GM18517 (cell line): ENCODE measurements around the gene ABLIM3.
"Not testable (repeated sequence)": the region's sequence is repeated elsewhere in the genome, so short reads cannot be mapped to it uniquely, and the experiment has no call there.

Experiments
- ATAC-seq: cut with Tn5 transposase; IDR thresholded peaks from one replicate; pipeline ENCODE4 v1.9.1; 2021; ENCODE audit warnings: mild to moderate bottlenecking, moderate library complexity; ENCODE audit not compliant: unreplicated experiment

The ABLIM3 gene

DNA sequence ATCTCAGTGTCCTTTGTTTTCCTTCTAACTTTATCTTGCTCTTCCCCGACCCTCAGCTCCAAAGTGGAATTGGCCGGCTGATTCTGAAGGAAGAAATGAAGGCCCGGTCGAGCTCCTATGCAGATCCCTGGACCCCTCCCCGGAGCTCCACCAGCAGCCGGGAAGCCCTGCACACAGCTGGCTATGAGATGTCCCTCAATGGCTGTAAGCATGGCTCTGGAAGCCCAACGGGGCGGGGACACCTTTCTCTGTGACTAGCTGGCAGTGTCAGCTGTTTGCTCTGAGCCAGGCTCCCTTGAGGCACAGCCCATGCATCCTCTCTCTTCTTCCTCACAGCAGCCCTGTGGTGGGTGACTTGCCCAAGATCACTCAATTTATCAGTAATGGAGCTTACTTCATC lies 106.4 kb downstream of the ABLIM3 start:
- no peak for ATAC-seq

DNA sequence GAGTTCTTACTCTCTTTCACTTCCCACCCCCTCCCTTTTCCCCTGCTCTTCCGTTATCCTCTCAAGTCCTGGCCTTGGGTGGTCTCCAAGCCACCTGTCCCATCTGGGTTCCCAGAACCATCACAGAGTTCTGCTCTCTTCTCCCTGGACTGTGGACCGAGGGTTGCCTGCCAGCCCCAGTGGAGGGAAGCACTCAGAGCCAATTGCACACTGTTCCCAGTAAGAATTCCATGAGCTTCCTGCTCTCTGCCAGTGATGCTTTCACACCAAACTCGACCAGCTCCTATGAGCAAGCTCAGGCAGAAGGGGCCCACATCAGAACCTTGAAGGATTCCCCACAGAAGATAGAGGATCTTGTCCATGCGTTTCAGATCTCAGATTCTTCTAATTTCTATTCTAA lies 110.3 kb downstream of the ABLIM3 start:
- no peak for ATAC-seq

DNA sequence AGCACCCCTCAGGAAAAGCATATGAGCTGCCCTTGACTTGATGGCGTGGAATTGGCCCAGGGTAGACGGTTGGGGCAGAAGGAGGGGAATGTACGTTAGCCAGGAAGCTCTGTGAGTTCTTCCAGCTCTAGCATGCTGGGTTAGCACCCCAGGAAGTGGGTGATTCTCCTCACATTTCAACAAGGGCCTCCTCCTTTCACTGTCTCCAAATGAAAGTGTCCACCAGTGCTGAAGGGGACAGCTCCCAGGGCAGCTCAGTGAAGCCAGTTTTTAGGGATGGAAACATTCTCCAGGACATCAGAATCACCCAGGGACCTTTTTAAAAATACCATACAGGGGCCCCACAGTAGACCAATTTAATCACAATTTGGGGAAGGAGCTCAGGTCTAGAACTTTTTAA lies 113.2 kb downstream of the ABLIM3 start:
- no peak for ATAC-seq

DNA sequence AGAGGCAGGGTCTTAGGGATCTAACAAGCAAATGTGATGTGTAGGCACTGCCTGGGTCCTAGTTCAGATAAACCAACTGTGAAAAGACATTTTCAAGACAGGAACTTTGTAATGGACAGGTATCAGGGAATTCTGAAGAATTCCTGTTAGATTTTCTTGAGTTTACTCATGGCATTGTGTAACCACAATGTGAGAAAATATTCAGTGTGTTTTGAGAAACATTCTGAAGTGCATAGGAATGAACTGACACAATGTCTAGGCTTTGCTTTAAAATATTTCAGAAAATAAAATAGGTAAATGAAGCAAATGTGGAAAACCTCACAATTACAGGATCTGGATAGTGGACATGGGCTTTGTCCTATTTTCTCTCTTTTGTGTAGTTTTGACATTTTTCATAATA lies 115.2 kb downstream of the ABLIM3 start:
- ATAC-seq: no peak

DNA sequence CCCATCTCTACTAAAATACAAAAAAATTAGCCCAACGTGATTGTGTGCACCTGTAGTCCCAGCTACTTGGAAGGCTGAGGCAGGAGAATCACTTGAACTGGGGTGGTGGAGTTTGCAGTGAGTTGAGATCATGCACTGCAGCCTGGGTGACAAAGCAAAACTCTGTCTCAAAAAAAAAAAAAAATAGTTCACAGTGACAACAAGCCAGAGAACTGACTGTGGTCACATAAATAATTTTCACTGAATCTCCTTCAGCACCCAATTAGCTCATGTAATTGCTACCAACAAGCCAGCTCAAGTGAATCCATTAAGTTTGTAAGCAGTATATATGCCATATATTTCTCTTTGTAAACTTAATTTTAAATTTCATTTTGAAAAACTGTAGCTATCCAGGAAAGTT lies 115.8 kb downstream of the ABLIM3 start:
- no peak for ATAC-seq

DNA sequence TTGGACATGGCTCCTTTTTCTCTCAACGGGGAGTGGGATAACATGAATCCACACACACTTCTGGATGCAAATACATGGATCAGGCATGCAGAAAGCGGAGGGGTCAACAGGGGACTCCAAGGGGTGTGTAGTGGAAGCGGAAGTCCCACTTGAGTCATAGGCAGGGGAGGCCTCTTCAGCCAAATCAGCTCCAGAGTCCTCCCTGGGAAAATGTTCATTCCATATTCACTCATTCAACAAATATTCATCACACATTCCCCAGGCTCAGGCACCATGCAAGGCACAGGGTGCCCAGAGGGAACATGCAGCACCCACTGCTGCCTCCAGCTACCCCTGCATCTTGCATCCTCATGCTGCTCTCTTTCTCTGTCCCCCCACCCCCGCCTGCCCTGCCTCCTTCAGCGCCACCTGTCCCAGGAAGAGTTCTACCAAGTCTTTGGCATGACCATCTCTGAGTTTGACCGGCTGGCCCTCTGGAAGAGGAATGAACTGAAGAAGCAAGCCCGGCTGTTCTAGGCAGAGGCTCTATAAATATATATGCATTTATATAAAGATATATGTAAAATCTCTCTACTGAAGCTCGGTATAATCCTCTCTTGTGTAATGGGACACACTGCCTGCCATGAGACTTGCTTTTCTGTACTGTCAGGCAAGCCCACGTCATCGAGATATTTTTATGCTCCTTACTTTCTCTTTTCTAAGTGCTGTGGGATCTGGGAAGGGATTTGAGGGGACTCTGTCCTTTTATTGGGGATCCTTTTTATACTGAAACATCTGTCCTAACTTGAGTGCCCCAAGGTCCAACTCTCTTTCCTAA lies 116.8 kb downstream of the ABLIM3 start:
- no peak for ATAC-seq

DNA sequence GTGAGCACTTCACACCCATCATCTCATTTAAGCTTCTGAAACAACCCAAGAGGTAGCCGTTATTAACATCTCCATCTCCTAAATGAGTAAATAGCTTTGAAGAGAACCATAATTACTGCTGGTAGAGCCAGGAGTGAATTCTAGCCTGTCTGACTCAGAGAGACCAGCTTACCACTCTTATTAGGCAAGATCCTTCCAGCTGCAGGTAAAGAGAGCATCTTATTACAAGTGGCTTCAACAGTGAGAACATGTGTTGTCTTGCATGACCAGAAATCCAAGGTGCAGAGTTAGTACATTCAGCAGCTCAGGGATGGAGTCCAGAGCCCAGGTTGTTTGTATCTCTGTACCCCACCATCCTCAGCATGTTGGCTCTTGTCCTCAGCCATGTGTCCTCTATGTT lies 119.5 kb downstream of the ABLIM3 start:
- no peak for ATAC-seq

DNA sequence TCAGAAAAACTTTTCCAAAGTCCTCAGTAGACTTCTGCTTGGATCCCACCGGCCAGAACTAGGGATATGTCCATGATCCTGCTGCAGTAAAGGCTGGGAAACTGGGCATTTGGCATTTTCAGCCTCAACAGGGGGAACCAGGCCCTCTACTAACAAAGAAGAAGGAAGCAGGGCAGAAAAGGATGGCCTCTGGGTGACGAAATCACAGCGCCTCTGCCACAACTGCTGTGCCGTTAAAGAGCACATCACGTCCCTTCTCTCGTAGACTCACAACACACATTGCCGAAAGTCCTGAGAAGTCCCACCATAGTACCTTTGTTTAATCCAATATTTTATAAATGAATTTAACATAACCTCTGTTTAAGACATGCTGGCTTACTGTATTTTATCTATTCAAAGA lies 120.0 kb downstream of the ABLIM3 start:
- ATAC-seq: no peak

DNA sequence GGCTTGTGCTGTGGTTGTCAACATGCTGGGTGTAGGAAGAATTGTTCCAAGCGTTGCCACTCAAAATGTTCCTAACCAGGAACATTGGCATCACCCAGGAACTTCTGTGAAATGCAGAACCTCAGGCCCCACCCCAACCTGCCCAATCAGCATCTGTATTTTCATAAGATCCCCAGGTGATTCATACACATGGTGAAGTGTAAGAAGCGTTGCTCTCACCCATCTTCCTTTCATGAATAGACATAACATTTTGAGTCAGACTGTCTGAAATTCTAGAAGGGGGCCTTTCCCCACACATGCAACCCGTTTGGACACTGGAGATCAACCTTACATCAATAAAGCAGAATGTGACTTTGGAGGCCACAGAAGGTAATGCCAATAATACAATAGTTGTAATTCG lies 121.0 kb downstream of the ABLIM3 start:
- ATAC-seq: no peak

DNA sequence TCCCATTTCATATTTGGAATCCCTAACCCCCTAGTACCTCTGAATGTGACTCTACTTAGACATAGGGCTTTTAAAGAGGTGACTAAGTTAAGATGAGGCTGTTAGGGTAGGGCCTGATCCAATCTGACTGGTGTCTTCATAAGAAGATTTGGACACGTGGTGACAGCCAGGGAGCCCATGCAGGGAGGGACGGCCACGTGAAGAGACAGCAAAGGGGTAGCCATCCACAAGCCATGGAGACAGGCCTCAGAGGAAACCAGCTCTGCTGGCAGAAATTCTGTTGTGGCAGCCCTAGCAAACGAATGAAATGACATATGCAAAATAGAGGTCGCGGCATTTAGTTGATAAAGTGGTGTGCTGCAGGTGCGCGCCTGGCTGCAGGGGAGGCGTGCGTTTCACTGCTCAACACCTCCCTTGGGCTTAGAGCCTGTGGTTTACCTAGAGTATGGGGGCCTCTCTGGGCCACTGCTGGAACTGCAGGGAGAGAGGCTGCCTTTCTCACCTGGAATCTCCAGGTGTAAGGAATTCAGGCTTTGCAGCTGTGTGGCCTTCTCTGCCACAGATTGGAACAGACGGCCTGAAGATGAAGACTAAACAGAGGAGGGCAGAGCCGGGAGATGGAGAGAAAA lies 123.3 kb downstream of the ABLIM3 start:
- no peak for ATAC-seq

DNA sequence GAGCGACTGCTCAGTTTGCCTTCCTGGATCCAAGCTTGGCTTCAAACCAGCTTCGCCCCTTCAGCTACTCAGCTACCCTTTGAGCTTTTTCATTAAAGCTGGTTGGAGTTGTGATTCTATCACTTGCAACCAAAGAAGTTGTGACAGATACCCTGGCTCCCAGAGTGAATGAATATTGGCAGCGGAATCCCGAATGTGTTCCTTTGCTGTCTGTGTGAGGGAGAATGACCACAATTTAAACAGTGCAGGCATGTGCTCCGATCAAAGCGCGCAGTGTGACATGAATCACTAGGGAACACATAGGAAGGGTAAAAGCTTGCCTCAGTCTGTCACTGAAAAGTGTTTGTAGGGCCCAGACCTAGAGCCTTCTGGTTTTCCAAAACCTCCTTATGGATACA lies 123.8 kb downstream of the ABLIM3 start:
- no peak for ATAC-seq

DNA sequence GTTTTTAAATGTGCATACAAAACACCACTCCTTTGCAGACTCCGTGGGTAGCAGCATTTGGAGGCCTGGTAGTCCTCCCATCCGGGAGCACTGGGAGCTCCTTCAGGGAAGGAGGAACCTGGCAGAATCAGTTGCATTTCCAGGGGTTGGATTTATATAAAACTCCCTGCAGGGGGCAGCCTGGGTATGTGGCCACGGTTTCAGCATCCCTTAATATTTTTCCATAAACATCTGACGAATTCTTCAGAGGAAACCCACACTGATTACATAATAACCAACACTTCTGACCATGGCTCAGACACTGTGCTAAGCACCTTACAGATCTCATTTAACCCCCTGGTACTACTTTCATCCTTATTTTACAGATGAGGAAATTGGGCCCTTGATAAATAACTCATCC lies 124.3 kb downstream of the ABLIM3 start:
- no peak for ATAC-seq

DNA sequence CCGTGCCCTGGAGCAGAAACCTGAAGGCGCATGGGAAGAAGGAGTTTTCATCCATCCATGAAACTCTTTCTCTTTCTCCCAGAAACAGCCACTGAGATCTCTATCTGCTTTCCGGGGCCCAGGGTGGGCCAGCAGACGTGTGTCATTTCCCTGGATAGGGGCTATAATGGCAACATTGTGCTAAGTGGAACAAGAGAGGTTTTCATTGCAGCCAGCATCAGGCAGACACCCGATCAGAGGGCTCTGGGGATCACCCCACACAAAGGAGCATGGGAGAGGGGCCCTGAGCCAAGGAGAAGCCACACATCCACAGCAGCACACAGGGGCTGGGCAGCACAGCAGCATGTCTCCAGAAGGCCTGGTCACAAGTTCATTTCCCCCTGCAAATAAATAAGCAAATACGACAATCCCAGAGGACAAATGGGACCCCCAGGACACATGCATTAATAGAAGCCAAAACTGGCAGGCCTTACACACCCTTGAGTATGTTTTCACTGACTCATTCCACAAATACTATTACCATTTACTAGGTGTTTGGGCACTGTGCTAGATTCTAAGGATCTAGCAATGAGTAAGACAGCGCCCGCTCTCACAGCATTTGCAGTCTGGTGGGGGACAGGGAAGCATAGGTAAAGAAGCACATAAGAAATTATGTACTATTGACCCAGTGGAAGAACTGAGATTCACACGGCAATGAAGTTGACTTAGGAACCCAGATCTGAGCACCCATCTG lies 126.1 kb downstream of the ABLIM3 start:
- ATAC-seq: no peak

DNA sequence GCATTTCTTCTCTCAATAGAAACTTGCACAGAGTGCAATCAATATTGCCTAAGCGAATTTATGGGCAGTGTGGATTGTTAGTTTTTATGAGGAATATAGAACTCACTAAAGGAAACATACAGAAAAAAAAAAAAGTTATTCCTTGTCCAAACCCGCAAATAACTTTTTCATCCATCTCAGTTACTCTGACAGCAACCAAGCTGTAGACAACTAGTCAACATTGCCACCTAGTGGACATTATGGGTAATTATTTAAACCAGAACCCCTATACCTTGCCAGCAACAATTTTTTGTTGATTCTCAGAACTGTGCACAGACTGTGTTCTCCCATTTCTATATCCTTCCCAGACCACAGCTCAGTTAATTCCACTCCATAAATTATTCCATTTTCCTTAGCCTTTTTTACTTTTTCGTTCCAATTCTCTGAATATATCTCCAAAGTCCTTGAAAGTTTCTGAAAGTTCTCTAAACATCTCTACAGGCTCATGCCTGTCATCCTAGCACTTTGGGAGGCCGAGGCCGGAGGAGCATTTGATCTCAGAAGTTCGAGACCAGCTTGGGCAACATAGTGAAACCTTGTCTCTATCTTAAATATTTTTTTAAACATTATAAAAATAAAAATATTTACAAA lies 127.8 kb downstream of the ABLIM3 start:
- no peak for ATAC-seq

DNA sequence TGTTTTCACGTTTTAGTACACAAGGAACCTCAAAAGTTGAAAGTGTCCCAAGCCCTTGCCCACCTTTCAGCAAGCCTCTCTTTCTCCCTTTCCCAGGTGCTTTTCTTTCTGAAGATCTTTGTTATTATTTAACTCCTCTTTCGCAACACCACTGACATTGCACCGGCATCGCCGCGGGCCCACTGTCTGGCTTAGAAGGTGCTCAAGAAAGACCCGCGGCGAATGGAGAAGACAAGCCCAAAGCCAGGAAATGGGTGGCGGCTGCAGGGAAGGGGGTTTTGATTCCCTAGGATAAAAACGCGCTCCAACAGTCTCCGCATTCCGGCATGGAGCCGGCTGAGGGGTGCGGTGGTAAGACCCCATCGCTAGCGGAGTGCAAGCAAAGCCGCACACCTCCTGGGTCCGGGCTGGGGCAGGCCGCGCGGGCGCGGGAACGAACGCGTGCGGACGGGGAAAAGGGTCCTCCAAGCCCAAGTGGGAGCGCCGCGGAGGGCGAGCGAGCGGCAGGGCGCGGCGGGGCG lies 130.0 kb downstream of the ABLIM3 start:
- no peak for ATAC-seq

DNA sequence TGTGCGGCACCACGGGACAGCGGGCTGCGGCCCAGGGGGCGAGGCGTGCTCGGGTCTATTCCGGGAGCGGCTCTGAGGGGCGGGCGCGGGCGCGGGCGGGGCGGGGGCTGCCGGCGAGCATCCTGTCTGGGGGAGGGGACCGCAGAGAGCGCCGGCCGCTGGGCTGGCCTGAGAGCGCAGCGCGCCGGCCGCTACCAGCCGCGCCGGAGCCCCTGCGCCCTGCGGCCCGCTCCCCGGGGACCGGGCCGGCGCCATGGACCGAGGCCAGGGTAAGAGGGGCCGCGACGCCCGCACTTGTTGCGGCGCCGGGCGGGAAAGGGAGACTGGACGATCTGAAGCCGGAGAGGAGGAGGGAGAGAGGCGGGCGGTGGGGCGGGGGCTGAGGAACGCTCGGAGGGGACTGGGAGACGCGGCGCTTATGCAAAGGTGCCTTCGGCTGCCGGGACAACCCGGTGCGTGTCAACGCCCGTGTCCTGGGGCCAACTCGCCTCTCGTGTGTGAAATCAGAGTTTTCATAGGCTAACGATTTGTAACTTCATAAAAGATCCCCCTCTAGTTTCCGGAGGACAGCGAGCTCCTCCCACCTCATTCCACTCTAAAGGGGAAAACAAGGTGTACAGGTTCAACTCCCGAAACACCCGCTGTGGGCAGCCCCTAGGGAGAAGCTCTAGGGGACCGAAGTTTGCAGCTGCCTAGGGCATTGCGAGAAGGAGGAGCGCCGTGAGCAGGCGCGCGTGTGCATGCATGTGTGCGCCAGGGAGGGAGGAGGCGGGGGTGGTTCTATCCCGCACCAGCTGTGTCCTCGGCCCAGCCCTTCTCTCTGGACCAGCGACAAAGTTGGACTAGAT lies 130.6 kb downstream of the ABLIM3 start, which contains the start of gene AFAP1L1:
TSS of gene AFAP1L1 (plus strand) at position 144 of the 848 bp plus-strand sequence. CDS start at position 254, 110 bp downstream.
- no peak for ATAC-seq

DNA sequence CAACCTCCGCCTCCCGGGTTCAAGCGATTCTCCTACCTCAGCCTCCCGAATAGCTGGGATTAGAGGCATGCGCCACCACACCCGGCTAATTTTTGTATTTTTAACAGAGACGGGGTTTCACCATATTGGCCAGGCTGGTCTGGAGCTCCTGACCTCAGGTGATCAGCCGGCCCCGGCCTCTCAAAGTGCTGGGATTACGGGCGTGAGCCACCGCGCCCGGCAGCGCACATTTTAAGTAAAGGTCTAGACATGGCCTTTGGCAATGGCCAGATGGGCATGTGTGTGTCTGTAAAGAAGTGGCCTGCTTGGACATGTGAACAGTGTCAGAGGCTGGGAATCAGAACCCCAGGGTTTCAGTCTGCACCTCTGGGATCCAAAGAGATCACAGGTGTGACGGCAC lies 131.5 kb downstream of the ABLIM3 start:
- ATAC-seq: not testable (repeated sequence)

DNA sequence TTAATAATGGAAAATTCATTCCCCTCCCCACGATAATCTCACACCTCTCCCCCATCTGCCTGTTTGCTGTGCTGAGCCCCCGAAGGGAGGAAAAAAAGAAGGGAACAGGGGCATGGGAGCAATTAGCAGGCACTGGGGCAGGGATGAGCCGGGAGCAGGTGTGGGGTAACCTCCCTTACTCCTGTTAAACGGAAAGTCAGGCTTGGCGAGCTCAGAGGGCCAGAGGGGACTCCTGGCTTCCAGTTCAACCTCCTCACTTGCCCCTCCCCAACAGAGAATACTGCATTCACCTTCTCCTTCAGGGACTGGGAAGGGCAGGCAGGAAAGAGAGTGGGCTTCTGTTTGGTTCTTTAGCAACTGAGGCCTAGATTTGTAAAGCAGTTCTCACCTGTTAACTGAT lies 131.9 kb downstream of the ABLIM3 start:
- ATAC-seq: no peak

DNA sequence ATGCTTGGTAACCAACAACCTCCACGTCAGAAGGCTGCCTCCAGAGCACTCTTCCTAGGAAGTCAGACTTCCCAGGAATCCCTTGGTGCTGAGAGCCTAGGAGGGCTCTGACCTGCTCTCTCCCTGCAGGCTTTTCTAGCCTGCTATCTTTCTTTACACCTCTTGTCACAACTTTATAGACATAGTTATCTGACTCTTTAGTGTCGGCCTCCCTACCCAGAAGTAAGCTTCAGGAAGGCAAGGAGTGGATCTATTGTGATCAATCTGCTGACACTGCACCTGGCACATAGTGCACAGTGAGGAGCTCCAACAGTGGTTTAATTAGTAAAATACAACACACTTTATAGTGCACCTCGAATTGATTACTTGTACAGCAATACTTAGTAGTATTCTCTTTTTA lies 132.7 kb downstream of the ABLIM3 start:
- ATAC-seq: no peak

DNA sequence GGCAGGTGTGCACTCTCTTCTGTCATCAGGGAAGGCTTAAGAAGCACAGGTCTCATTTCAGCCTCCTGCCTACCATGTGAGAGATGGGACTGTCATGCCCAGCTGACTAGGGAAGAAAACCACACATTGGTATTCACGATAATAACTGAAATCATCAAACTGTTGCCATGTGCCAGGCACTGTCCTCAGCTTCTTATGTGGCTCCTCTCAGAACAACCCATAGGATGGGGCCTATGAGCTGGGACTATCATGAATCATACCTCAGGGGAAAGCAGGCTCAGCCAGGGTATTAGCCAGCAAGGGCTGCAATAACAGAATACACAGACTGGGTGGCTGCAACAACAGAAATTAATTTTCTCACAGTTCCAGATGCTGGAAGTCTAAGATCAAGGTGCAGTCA lies 133.6 kb downstream of the ABLIM3 start:
- no peak for ATAC-seq
